Measurements from ENCODE around the gene NPW. TPM values are rescaled to one million over a fixed set of nuclear protein-coding genes. Genes with fewer than 3 reads are reported as not detected.

The NPW gene
- polyA plus RNA-seq, 1 experiment, result 0.66 TPM

GRCh38 chr16:1983544-1984346, 35.8 kb upstream of the NPW start, which contains the start of gene GFER:
GFER (plus strand) TSS chr16:1984193; CDS start chr16:1984219, 26 bp downstream.
- no peak within 1 kb of the TSS for H3K27ac ChIP-seq (ENCODE audit: low read depth, low read length)
- H3K27me3 ChIP-seq (ENCODE audit: control insufficient read depth, insufficient read depth, low read length), result peaks cover 36% of the 10 kb centered on the region
- POLR2A ChIA-PET, result interaction anchor here (0.6 to 2.0 kb wide), 6 partner anchors 12 to 272 kb away, joined by 3 to 20 read pairs (median 4); partner anchors contain the start of genes RPS2, TBL3 and TRAF7
- TF ChIP-seq CTCF (IDR thresholded peaks at IDR 0.05; ENCODE audit: low read depth, low read length), result peak; percentile 44
- CTCF ChIA-PET, result interaction anchor here (0.6 to 3.7 kb wide), 4 partner anchors 20 to 157 kb away, joined by 3 to 17 read pairs (median 4); no protein-coding TSS in a partner anchor
- H3K4me3 ChIP-seq (ENCODE audit: low read depth, low read length), result peak within 1 kb of the TSS; percentile 74
- peak; percentile 72 for DNase-seq (ENCODE audit: low read depth, low spot score)
- H3K9me3 ChIP-seq (ENCODE audit: control insufficient read depth, insufficient read depth, low read length), result peaks cover under 1% of the 10 kb centered on the region; the same call in 1 of the 2 replicates

GRCh38 chr16:1984347-1985225, 35.0 kb upstream of the NPW start:
- Histone ChIP-seq H3K9me3 (ENCODE audit: control insufficient read depth, insufficient read depth, low read length) (peaks cover 3% of the 10 kb centered on the region; the same call in 1 of the 2 replicates), H3K27me3 (ENCODE audit: control insufficient read depth, insufficient read depth, low read length) (peaks cover 39% of the 10 kb centered on the region), H3K4me3 (ENCODE audit: low read depth, low read length) (peak overlapping the region; percentile 74), H3K27ac (ENCODE audit: low read depth, low read length) (no peak overlapping the region)
- DNase-seq (ENCODE audit: low read depth, low spot score), result no peak
- TF ChIP-seq CTCF (IDR thresholded peaks at IDR 0.05; ENCODE audit: low read depth, low read length), result no peak
- ChIA-PET POLR2A (interaction anchor here (0.6 to 2.0 kb wide), 6 partner anchors 13 to 926 kb away, joined by 3 to 20 read pairs (median 4); partner anchors contain the start of genes ECI1, RPS2, TBL3 and TRAF7), CTCF (interaction anchor here (0.9 to 3.7 kb wide), 2 partner anchors 19 to 156 kb away, joined by 3 to 17 read pairs; no protein-coding TSS in a partner anchor)

GRCh38 chr16:1985466-1986150, 34.0 kb upstream of the NPW start:
- ChIA-PET POLR2A (interaction anchor here (1.5 to 1.8 kb wide), 2 partner anchors 21 kb away, joined by 4 to 20 read pairs; partner anchors contain the start of gene RPS2), CTCF (interaction anchor here (1.1 to 3.7 kb wide), 2 partner anchors 18 to 155 kb away, joined by 3 to 17 read pairs; no protein-coding TSS in a partner anchor)
- no peak for TF ChIP-seq CTCF (IDR thresholded peaks at IDR 0.05; ENCODE audit: low read depth, low read length)
- DNase-seq (ENCODE audit: low read depth, low spot score), result no peak
- H3K9me3 ChIP-seq (ENCODE audit: control insufficient read depth, insufficient read depth, low read length), result peaks cover 3% of the 10 kb centered on the region; the same call in 1 of the 2 replicates
- peak overlapping the region; percentile 74 for H3K4me3 ChIP-seq (ENCODE audit: low read depth, low read length)
- peaks cover 33% of the 10 kb centered on the region for H3K27me3 ChIP-seq (ENCODE audit: control insufficient read depth, insufficient read depth, low read length)
- no peak overlapping the region for H3K27ac ChIP-seq (ENCODE audit: low read depth, low read length)

- CTCF ChIA-PET, result interaction anchor here (1.1 to 3.7 kb wide), 3 partner anchors 17 to 153 kb away, joined by 3 to 17 read pairs (median 6); no protein-coding TSS in a partner anchor
Observed at GRCh38 chr16:1987198-1987597, 32.4 kb upstream of the NPW start.

More at GRCh38 chr16:1987198-1987597, 32.4 kb upstream of the NPW start:
- Histone ChIP-seq H3K27ac (ENCODE audit: low read depth, low read length) (no peak overlapping the region), H3K4me3 (ENCODE audit: low read depth, low read length) (no peak overlapping the region), H3K9me3 (ENCODE audit: control insufficient read depth, insufficient read depth, low read length) (peaks cover 3% of the 10 kb centered on the region; the same call in 1 of the 2 replicates), H3K27me3 (ENCODE audit: control insufficient read depth, insufficient read depth, low read length) (peaks cover 29% of the 10 kb centered on the region)
- DNase-seq (ENCODE audit: low read depth, low spot score), result no peak
- POLR2A ChIA-PET, result no interaction called here
- TF ChIP-seq CTCF (IDR thresholded peaks at IDR 0.05; ENCODE audit: low read depth, low read length), result no peak

Measured in AG04450 (cell line).